Mammary epithelial cell (primary cell): ENCODE measurements around the gene UBE2G2.

Experiments used
- CTCF ChIP-seq, 2 donors: IDR thresholded peaks in 1 of 2; conservative IDR thresholded peaks in 1 of 2; 2 replicates each; pipeline ENCODE4 v1.5.1; 2011 to 2012; ENCODE audit warnings: inconsistent platforms in 2 of 2, low read length in 2 of 2, mild to moderate bottlenecking in 2 of 2, control low read depth in 1 of 2, low read depth in 1 of 2; ENCODE audit not compliant: insufficient read depth in 1 of 2; ENCODE audit errors: extremely low read depth in 1 of 2
- EZH2 ChIP-seq: IDR thresholded peaks from 2 replicates; pipeline ENCODE4 v1.6.1; 2012; ENCODE audit warnings: low read length, inconsistent platforms, borderline replicate concordance

- TF ChIP-seq CTCF (conservative IDR thresholded peaks at IDR 0.05 in 1 of 2, IDR thresholded peaks at IDR 0.05 in 1 of 2; ENCODE audit: extremely low read depth in 1 of 2, insufficient read depth in 1 of 2, low read depth in 1 of 2, low read length in 2 of 2), result no peak
- TF ChIP-seq EZH2, result no peak
These were observed 4.2 kb upstream of the UBE2G2 start for GRCh38 chr21:44805859-44806258.
